Stimulated activated CD4-positive, alpha-beta T cell treated with anti-CD3 and anti-CD28 coated beads, Interleukin-12 subunit alpha, Interleukin-12 subunit beta, amount 100 ng/mL, for 4 hours (primary cell): ENCODE measurements around the gene MMP1.
"Not testable (repeated sequence)": the region's sequence is repeated elsewhere in the genome, so short reads cannot be mapped to it uniquely, and the experiment has no call there.

ENCODE experiments used
- DNase-seq: peaks from one replicate; pipeline ENCODE4 v3.0.0-alpha.2; 2020

The MMP1 gene

GRCh38 chr11:102757823-102758549 is 40.0 kb downstream of the MMP1 start:
- no peak for DNase-seq

- no peak for DNase-seq
Measured at GRCh38 chr11:102753267-102753666, 44.7 kb downstream of the MMP1 start.

GRCh38 chr11:102751673-102752072 is 46.3 kb downstream of the MMP1 start:
- DNase-seq, result no peak

DNA sequence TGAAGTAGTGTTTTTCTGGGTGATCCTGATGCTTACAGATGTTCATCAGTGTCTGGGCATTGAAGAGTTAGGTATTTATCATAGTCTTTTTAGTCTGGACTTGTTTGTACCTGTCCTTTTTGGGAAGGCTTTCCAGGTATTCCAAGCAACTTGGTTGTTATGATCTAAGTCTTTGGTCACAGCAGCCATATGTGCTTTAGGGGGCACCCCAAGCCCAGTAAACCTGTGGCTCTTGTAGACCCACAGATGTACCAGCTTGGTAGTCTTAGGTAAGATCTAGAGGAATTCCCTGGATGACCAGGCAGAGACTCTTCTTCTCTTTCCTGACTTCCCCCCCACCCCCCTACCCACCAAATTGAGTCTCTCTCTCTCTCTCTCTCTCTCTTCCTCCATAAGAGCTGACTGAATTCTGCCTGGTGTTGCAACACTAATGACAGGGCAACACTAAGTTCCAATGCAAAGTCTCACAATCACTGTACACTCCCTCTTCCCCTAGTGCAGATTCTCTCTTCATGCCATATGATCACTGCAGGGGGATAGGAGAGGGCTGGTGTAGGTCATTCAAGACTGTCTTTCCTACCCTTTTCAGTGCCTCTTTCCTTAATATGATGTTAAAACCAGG is 48.7 kb downstream of the MMP1 start:
- DNase-seq, result no peak

GRCh38 chr11:102746746-102747578 is 51.0 kb downstream of the MMP1 start:
- not testable (repeated sequence) for DNase-seq
